Globus pallidus (tissue), 1 donor: ENCODE measurements around the gene PTPRN2.

Experiments used
- DNase-seq: peaks from one replicate; pipeline ENCODE4 v3.0.0-alpha.2; 2015; ENCODE audit warnings: low spot score

The PTPRN2 gene

GRCh38 chr7:158028971-158029370 is 558.7 kb downstream of the PTPRN2 start:
- DNase-seq, result no peak

DNA sequence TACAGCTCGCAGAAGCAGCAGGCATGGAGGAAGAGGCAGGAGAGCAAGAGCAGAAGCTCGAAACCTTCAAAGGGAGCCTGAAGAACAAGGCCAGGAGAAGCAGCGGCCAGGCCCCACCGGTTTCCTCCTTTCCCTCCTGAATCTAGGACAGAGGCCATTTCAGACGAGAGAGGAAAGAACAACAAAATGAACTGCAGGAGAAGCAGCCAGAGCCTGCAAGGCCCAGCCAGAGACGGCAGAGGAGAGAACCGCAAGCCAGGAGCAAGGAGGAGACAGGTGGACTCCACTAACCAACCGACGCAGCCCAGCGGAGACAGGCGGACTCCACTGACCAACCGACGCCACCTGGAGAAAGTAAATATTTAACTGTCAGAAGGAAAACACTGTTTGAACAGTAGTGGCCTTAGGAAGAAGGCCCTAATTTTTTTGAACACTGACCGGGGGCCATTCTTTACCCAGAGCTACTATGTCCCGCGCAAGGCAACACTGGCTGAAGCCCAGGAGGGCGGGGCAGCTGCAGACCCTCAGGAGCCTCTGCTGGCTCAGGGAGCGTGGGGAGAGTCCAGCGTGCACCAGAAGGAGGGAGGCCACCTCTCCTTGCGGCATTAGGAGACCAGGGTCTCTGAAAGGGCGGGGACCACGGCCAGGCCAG is 559.2 kb downstream of the PTPRN2 start:
- DNase-seq, result no peak

DNA sequence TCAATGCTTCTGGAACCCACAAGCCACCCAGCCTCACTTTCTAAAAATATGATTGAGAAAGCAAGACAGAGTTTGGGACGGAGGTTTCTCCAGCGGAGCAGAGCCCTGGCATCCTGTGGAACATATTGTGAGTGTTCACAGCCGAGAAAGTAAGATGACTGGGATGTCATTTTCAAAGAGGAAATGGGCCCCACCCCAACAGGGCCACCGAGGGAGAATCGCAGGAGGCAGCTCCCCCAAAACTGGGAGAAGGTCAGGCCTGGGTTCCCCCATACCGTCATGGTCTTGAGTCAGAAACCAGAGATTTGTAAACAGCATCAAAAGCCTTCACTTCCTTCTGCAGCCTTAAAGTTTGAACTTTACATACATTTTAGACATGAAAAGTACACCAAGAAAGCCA is 560.0 kb downstream of the PTPRN2 start:
- DNase-seq, result no peak

DNA sequence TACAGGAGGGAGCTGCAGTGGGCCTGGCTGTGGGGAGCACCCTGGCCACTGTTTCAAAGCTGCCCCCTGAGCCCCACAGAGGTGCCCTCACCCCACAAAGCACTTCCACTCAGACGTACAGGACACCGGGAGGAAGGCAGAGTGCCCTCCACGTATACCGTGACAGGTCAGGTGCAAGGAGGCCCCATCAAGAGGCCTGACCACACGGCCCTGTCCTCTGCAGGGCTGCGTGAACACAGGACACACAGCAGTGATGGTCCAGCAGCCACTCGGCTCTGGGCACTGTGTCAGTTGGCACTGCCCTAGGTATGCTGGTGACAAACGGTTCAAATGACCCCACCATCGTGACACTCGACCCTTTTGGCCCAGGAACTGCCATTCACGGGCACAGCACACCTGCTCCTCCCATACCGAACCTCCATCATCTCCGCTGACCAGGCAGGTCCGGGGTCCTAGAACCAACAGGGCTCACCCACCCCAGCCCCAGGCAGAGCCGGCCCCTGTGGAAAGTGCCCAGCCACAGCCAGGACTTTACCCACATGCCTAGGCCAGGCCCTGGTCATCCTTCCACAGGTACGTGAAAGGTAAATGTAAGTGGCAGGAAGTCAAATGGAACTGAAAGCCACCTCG is 560.9 kb downstream of the PTPRN2 start:
- DNase-seq, result no peak

DNA sequence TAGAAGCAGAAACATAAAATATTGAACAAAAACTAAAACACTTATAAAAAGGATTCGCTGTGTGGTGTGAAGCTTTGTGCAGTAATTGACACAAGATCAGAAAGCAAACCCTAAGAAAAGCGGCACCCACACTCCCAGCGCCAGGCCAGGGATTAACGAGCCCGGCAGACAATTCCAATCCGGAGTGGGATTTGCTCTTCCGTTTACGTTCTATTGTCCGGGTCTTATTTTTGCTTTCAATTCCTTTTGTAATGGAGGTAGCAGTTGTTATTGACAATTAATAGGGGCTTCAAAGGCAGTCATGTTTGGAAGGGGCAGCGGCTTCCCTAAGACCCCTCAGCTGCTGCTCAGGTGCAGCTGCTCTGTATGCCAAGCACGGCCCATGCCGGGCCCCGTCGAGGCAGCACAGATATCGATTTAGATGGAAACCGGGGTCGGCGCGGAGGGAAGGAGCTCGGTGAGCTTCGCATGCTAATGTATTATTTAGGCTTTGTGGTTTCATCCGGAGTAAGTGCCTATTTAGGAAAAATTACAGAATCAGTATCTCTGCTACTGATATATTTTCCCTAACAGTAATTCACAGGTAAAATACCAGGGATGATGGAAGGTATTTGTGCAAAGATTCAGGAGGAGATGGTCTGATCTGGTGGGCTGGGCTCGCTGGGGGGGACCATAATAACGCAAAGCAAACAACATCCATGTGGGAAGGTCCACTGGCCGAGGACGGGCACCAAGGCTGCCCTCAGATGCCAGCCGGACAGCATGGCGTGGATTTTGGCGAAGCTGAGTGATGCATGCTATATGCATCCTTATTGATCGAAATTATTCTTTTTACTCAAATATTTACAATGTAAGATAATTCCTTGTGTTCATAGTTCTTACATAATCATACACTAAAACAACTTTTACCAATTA is 561.7 kb downstream of the PTPRN2 start:
- DNase-seq, result no peak

DNA sequence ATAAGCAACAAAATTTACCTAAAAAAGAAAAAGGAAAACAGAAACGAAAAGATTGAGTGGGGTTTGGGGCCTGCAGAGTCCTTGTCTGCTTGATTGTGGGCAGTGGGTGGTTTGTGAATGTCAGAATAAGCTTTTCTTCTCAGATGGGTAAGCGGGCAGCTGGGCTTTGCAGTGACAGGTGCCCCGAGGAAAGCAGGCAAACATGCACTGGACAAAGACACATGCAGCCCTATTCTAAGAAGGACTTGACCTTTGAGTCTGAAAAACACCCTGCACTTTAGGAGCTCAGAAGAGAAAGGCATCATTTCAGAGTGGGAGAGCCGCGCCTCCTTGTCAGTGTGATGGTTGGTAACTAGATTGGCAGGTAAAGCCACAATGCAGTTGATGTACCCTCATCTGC is 562.7 kb downstream of the PTPRN2 start:
- DNase-seq, result no peak

DNA sequence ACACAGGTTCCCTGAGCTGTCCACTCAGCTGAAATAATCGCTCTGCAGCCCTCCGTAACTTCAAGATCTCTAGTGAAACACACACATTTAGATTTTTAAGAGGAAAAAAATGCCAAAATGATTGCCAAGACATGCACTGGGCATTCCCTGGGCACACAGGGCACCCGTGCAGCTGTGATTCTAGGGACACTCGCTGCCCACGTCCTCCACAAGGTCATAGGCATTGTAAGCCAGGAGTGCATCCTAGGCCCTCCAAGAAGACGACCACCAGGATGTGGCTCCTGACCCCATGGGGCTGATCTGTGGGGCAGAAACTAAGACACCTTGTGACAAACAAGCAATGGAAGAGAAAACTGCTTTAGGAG is 563.3 kb downstream of the PTPRN2 start:
- no peak for DNase-seq

DNA sequence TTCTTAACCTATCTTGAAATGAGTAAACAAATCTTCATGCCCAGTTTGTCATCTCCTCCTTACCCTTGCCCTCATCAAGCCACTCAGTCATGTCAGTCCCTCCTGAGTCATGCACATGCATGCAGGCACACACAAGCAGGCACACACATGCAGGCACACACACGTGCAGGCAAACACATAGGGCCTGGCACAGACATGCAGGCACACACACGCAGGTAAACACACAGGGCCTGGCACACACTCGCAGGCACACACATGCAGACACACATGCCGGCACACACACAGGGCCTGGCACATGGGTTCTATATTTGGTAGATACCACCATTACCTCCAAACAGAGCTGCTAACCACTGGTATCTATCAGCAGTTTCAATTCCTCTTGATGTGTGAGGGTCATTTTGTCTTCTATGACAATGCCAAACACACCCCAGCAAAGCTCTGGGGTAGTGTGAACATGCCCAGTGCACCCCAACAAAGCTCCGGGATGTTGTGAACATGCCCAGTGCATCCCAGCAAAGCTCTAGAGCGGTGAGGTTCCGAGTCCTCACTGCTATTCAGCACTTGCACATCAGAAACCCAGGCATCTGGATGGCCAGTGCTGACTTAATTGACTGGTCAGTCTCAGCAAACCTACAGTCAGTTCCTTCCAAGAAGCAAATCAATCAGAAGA is 563.8 kb downstream of the PTPRN2 start:
- DNase-seq, result no peak

DNA sequence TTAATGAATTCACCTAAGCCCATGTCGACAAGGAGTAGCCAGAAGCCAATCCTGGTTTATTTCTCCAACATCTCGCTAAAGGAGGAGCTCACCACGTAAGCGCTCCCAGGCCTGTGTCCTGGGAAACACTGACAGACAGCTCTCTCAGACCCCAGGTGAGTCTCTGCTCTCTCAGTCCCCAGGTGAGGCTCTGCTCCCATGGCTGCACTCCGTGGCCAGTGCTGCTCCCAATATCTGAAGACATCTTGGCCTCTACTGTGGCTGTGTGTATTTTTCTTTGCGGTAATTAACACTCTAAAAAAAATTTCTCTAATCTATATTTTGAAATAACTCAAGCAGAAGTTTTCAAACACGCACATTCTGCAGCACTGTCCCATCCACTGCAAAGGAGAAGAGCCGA is 564.5 kb downstream of the PTPRN2 start:
- no peak for DNase-seq

DNA sequence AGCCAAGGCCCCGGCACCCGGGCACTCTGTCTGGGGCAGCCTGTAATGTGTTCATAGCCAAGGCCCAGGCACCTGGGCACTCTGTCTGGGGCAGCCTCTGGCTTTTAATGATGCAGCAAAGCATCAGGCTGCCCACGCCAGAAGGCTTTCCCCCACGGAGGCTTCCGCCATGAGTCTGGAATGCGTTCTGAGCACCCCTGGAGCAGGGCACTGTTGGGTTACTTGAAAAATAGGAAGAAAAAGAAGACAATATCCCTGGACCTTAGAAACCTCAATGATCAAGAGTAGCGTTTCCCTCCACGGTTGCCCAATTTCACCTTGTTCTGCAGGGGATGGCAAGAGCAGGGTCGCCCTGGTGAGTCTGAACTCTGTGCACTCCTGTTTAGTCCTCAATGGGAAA is 565.0 kb downstream of the PTPRN2 start:
- no peak for DNase-seq

GRCh38 chr7:158021836-158022235 is 565.8 kb downstream of the PTPRN2 start:
- no peak for DNase-seq

GRCh38 chr7:158020706-158021095 is 566.9 kb downstream of the PTPRN2 start:
- DNase-seq, result no peak

- no peak for DNase-seq
Observed at GRCh38 chr7:158019726-158020705, 567.6 kb downstream of the PTPRN2 start.

- no peak for DNase-seq
Observed at GRCh38 chr7:158018971-158019645, 568.5 kb downstream of the PTPRN2 start.

DNA sequence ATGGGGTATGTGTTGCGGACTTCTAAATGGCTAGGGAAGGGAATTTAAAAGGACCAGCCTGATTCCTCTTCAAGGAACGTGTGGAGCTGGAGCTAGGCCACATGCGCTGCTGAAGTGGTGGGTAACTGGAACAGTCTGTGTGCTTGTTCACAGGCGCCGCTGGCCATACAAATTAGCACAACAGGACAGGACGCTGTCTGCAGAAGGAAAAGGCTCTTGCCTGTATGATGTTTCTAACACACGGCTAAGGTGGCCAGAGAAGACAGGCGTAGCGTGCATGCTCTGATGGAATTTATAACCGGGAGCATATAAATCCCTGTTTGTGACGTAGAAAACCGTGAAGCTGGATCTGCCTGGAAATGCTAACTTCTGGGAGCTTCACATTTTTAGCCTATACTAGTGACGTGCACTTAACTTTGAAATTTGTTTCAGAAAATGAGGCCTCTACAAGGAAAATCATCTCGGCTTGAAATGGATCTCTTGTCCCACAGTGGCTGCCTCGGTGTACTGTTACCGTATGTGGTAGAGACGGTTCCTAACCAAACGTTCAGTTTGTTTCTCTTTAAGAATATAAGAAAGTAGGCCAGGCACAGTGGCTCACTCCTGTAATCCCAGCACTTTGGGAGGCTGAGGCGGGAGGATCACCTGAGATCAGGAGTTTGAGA is 569.4 kb downstream of the PTPRN2 start:
- DNase-seq, result no peak

GRCh38 chr7:158017111-158018097 is 570.2 kb downstream of the PTPRN2 start:
- DNase-seq, result no peak

- DNase-seq, result peak; percentile 37
Observed at GRCh38 chr7:158016180-158017097, 571.2 kb downstream of the PTPRN2 start.
